Kidney (tissue), 14 donors: ENCODE data around the gene C12orf50. TPM values are rescaled to one million over a fixed set of nuclear protein-coding genes. Genes with fewer than 3 reads are reported as not detected.
A peak's percentile ranks its signal among the peaks of the same experiment; 100 is the strongest.

Experiments used
- DNase-seq, 5 donors: peaks; one replicate each; pipeline ENCODE4 v3.0.0-alpha.2; 2013 to 2020
- FAIRE-seq: peaks from 2 replicates; lab custom pipeline; 2012; peaks lifted over from hg19 to GRCh38; lab: Jason Lieb, UNC
- H3K27ac ChIP-seq, 2 donors: one replicate each; pipeline ENCODE4 v1.7.0; 2013; ENCODE audit warnings: low read depth in 2 of 2, low read length in 2 of 2, inconsistent platforms in 1 of 2
- H3K27me3 ChIP-seq: one replicate; pipeline ENCODE4 v1.7.1; 2013; ENCODE audit warnings: low read length, inconsistent platforms; ENCODE audit not compliant: control insufficient read depth, insufficient read depth
- H3K36me3 ChIP-seq, 3 donors: one replicate each; pipeline versions ENCODE4 v1.7.0 to v1.7.1; 2013; ENCODE audit warnings: low read length in 3 of 3, control low read depth in 1 of 3, inconsistent platforms in 1 of 3; ENCODE audit not compliant: insufficient read depth in 3 of 3, control insufficient read depth in 2 of 3
- H3K4me1 ChIP-seq, 3 donors: one replicate each; pipeline versions ENCODE4 v1.7.0 to v1.7.1; 2013; ENCODE audit warnings: low read length in 3 of 3, inconsistent platforms in 1 of 3, low read depth in 1 of 3; ENCODE audit not compliant: control insufficient read depth in 2 of 3, insufficient read depth in 2 of 3
- H3K4me3 ChIP-seq, 3 donors: one replicate each; pipeline versions ENCODE4 v1.7.0 to v1.8.1; 2013; ENCODE audit warnings: low read length in 3 of 3, control low read depth in 1 of 3, inconsistent platforms in 1 of 3
- H3K9ac ChIP-seq, 3 donors: one replicate each; pipeline versions ENCODE4 v1.7.0 to v1.7.1; 2013; ENCODE audit warnings: low read length in 3 of 3, control low read depth in 1 of 3, inconsistent platforms in 1 of 3
- H3K9me3 ChIP-seq, 3 donors: one replicate each; pipeline versions ENCODE4 v1.7.0 to v1.7.1; 2013; ENCODE audit warnings: low read length in 3 of 3, control low read depth in 1 of 3, inconsistent platforms in 1 of 3; ENCODE audit not compliant: control insufficient read depth in 2 of 3, insufficient read depth in 1 of 3
- intact Hi-C: fragments of 100-400 bp; cut with DNase I; formaldehyde crosslinking; loops from one replicate; pipeline ENCODE4 v1.11.1; 2022
- polyA plus RNA-seq: library from polyadenylated mRNA; stranded (reverse); fragments of 350-450 nt; fragmentation: Illumina TruSeq; extraction: RNeasy Lipid Tissue Mini Kit (QIAGEN cat#74804); gene quantifications from one replicate; pipeline ENCODE4 v1.2.3, GENCODE V29; 2014; ENCODE audit warnings: low read depth, low replicate concordance; ENCODE audit not compliant: insufficient read depth
- total RNA-seq: library from RNA; stranded (reverse); fragmentation: NEBNext Ultra II Directional; extraction: Animal tissue kit (Norgen Biotek cat#: 25700); gene quantifications from one replicate; pipeline ENCODE4 v1.2.1, GENCODE V29; 2021
- TF ChIP-seq, protein P1 (sequence below): IDR thresholded peaks from 3 replicates; pipeline ENCODE4 v1.5.1; 2012; ENCODE audit warnings: mild to moderate bottlenecking, moderate library complexity, borderline replicate concordance; ENCODE audit not compliant: insufficient read depth; ENCODE audit errors: extremely low read depth
- donor health status: control.
- donor health status: control.
- donor health status: control.
- donor health status: control.
- donor health status: control.
- donor health status: DM: yes; HTN: yes; CAD: no.
- donor health status: Normal renal cell carcinoma (clear cell type).

C12orf50 gene
- total and polyA plus RNA-seq, 2 donors from 2014 or later = 0.13 TPM; not detected in 1

DNA sequence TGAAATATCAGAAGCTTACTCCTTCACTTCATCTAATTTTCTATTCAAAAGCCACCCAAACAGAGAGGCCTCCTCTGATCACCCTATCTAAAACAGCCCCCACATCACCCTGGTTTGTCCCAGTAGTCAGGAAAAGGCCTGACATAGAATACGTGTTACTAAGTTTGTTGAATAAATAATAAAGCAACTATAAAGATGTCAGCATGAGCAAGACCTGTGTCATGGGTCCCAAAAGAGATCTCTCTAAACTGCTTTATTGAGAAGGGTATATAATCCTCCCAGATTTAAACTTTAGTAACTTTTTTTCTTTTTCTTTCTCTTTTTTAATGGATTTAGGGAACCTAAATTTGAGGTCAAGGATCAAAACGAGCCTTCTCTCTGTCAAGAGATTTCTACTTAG, 27.4 kb upstream of the C12orf50 start:
- Histone ChIP-seq H3K4me1 (no peaks in the 10 kb centered on the region), H3K27me3 (no peaks in the 10 kb centered on the region), H3K9ac (no peak overlapping the region), H3K9me3 (no peaks in the 10 kb centered on the region), H3K4me3 (no peak overlapping the region), H3K27ac (no peak overlapping the region), H3K36me3 (peaks cover 0 to 17% (median 7%) of the 10 kb centered on the region in 3 donors)
- FAIRE-seq (no peak), DNase-seq (no peak)
- intact Hi-C loops = no loop called here
- TF ChIP-seq, protein P1, sequence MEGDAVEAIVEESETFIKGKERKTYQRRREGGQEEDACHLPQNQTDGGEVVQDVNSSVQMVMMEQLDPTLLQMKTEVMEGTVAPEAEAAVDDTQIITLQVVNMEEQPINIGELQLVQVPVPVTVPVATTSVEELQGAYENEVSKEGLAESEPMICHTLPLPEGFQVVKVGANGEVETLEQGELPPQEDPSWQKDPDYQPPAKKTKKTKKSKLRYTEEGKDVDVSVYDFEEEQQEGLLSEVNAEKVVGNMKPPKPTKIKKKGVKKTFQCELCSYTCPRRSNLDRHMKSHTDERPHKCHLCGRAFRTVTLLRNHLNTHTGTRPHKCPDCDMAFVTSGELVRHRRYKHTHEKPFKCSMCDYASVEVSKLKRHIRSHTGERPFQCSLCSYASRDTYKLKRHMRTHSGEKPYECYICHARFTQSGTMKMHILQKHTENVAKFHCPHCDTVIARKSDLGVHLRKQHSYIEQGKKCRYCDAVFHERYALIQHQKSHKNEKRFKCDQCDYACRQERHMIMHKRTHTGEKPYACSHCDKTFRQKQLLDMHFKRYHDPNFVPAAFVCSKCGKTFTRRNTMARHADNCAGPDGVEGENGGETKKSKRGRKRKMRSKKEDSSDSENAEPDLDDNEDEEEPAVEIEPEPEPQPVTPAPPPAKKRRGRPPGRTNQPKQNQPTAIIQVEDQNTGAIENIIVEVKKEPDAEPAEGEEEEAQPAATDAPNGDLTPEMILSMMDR = no peak

DNA sequence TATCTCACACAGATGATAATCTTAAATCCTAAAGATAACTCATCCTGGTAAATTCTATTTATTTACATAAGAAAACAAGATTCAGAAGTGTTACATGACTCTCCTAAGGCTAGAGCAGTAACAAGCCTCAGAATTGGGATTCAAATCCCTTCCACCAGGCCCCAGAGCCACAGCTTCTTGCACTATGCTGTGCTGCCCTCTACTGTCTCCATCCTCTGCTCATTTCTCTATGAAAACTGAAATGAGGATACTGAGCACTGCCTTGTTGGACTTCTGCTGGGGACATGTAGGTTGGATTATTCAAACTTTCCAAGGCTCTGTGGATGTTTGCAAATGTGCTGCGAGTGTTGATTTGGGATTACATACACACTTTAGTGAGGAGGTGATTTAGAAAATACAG, 23.5 kb upstream of the C12orf50 start:
- Histone ChIP-seq H3K36me3 (peaks cover 0 to 21% (median 13%) of the 10 kb centered on the region in 3 donors), H3K27ac (no peak overlapping the region), H3K4me1 (no peaks in the 10 kb centered on the region), H3K27me3 (no peaks in the 10 kb centered on the region), H3K4me3 (no peak overlapping the region), H3K9ac (no peak overlapping the region), H3K9me3 (no peaks in the 10 kb centered on the region)
- FAIRE-seq = no peak
- TF ChIP-seq, protein P1 = peak; percentile 41
- DNase-seq = peak in 1 of 5 donors; percentile 23
- intact Hi-C loops = no loop called here

DNA sequence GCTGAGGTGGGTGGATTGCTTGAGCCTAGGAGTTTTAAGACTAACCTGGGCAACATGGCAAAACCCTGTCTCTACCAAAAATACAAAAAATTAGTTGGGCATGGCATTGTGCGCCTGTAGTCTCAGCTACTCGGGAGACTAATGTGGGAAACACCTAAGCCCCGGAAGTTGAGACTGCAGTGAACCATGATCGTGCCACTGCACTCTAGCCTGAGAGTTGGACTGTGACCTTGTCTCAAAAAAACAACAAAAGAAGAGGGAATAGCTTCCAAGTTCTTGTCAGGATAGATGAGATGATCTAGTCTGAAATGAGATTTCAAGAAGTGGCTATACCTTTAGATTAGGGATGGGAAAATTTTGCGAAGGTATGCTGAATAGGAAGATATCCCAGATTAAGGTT, 14.8 kb upstream of the C12orf50 start:
- peak in 1 of 5 donors; percentile 7 for DNase-seq

More for the DNA sequence above, 14.8 kb upstream of the C12orf50 start:
- peaks cover 3 to 31% (median 9%) of the 10 kb centered on the region in 3 donors for H3K36me3 ChIP-seq
- H3K4me1 ChIP-seq = peaks cover 0 to 4% (median 0%) of the 10 kb centered on the region in 3 donors
- no peak overlapping the region for H3K27ac ChIP-seq
- no peak overlapping the region for H3K9ac ChIP-seq
- TF ChIP-seq, protein P1 = no peak
- H3K4me3 ChIP-seq = no peak overlapping the region
- H3K9me3 ChIP-seq = no peaks in the 10 kb centered on the region
- FAIRE-seq = no peak
- intact Hi-C loops = no loop called here
- no peaks in the 10 kb centered on the region for H3K27me3 ChIP-seq
